Activated T-helper 1 cell treated with Interleukin-2 at 50 U/mL for 16 hours (primary cell): Measurements from ENCODE around the gene PLXNA3.
"Not testable (repeated sequence)": the region's sequence is repeated elsewhere in the genome, so short reads cannot be mapped to it uniquely, and the experiment has no call there.

Experiments used
- DNase-seq: peaks from one replicate; pipeline ENCODE4 v3.0.0-alpha.2; 2020; ENCODE audit warnings: low read depth

PLXNA3 gene

GRCh38 chrX:154478728-154479622, 20.9 kb downstream of the PLXNA3 start, which contains the start of gene LAGE3:
LAGE3 (minus strand) TSS chrX:154479281; CDS start chrX:154478915, 366 bp downstream.
- peak; percentile 89 for DNase-seq

DNA sequence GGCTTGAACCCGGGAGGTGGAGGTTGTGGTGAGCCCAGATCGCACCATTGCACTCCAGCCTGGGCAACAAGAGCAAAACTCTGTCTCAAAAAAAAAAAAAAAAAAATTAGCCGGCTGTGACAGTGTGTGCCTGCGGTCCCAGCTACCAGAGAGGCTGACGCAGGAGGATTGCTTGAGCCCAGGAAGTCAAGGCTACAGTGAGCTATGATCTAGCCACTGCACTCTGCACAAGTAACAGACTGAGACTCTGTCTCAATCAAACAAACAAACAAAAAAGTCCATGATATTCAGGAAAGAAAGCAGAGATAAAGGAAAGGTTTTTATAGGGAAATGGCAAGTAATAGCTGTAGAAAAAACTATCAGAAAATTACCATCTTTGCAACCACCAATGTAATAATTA, 23.1 kb downstream of the PLXNA3 start:
- DNase-seq, result no peak

DNA sequence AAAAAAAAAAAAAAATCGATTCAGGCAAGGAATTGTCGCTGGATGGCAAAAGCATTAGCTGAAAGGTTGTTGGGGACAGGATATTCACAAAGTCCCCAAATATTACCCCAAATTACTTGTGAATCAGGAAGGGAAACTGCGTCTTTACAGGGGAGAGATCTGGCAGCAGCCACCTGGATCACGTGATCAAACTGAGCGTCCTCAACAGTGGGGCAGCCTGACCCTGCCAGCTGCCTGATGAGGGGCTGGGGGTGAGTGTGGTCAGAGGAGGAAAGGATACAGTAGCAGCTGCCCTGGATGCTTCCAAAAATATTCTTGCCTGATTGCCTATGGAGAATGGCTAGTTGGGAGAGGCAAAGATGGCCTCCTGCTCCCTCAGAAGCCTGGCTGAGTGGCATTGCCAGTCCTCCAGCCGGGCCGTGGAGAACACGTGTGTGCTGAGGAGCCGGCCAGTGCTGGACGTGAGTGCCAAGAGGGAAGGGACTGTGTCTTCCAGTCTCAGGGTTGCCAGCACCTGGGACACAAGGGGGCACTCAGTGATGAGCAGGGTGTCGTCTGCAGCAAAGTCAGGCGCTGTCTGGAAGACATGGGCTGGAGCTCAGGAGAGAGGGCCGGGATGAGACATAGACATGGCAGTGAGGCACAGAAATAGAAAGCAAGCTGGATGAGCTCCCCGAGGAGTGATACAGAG, 24.0 kb downstream of the PLXNA3 start:
- no peak for DNase-seq

DNA sequence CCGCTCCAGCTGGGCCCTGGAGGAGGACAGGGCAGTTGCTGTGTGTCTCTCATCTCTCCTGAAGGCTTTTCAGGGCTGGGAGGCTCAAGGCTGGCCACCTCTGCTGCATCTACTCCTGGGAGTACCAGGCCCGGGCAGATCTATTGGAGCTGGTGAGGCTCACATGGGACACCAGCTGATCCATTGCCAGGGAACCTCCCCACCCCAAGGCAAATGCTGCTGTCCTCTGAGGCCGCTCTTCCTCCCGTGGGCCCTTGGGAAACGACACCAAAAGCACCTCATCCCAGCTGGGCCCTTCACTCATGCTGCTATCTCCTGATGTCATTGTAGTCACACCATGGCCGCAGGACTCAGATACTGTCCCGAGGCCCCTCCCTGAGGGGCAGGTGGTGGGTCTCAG, 24.7 kb downstream of the PLXNA3 start:
- no peak for DNase-seq

DNA sequence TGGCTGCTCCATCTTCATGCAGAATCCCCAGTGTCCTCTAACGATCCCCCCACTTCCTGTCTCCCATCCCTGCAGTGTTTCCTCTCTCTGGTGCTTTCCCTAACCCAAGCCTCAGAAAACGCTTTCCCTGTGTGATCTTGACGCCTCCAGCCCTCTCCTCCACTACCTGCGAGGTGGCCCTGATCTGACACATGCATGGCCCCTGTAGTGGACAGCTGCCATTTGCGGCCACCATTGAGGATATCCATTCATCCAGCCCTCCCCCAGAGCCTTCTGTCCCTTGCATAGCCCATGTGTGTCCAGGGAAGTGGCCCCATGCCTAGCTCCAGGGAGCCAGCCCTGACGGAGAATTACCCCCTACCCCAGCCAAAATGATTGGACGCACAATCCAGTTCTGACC, 25.2 kb downstream of the PLXNA3 start:
- no peak for DNase-seq

DNA sequence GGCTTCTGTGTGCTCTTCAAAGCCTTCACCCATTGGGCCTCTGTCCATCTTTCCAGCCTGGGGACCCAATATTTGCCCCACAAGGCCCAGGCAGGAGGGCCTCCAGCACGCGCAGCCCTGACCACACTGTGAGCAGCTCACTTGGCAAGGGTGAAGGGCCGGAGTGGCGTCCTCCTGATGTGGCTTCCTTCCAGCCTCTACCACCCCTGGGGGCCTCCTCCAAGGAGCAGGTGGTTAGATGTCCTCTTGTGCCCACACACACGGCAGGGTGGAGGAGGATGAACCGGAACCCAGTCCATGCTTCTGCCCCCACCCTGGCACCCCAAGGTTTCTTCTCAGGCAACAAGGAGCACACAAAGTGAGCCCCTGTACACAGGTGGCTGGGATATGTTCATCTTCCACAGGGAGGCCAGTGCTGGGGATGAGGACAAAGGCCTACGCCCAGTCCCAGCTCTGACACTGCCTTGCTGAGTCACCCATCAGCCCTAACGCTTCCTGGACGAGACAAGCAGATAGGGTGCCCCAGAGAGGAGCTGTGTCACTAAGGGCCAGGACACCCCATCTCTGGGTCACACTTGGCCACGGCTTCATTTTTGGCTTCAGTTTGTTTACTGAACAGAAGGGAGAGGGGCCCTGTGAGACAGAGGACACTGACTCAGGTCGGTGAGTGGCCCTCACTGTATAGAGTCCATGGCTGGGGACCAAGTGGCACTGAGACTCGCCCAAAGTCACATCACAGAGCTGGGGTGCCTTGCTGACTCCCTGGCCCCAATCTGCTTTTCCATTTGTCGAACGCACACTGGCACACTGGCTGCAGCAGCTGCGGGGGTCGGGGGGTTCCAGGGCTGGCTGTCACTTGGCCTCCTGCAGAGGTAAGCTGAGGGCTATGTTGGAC, 26.4 kb downstream of the PLXNA3 start:
- DNase-seq, result no peak

- no peak for DNase-seq
These were observed 27.3 kb downstream of the PLXNA3 start for GRCh38 chrX:154485150-154486051.

- peak; percentile 10 for DNase-seq
These were observed 27.9 kb downstream of the PLXNA3 start for GRCh38 chrX:154486052-154486395.

DNA sequence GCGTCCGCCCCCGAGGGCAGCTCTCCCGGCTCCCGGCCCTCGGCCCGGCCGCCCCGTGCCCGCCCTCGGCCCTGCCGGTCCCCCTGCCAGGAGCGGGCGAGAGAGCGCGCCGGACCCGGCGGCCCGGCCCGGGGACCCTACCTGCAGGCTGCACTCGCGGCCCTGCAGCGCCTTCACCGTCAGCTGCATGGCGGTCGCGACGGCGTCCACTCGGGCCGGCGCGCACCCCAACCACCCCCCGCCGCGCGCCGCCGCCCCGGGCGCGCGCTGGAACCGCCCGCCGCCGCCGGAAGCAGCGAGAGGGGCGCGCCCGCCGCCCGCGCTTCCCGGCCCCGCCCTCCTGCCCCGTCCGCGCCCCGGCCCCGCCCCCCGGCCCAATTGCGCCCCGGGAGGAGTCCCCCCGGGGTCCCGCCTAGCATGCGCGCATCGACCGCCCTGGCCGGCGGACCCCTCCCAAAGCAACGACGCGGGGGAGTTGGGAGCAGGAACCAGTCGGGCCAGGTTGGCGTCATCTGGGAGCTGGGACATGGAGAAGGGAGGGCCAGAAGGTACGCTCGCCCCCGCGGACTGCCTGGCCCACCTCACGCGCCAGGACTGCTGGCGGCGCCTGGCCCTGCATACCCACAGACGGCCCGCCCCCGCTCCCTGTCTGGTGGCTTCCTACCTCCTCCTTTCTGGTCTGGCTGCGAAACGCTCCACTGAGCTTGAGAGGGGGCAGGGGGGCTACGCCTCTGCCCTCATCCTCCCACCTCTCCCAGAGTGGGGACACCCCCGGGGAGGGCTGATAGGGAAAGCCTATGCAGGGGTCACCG, 28.5 kb downstream of the PLXNA3 start, which contains the start of gene UBL4A:
UBL4A (minus strand) TSS at position 220 of the 812 bp plus-strand sequence; CDS start at position 189, 31 bp downstream.
- DNase-seq, result peak; percentile 43

- no peak for DNase-seq
These were observed 29.6 kb downstream of the PLXNA3 start for GRCh38 chrX:154487518-154488290.

- no peak for DNase-seq
These were observed 30.4 kb downstream of the PLXNA3 start for GRCh38 chrX:154488336-154489075.

DNA sequence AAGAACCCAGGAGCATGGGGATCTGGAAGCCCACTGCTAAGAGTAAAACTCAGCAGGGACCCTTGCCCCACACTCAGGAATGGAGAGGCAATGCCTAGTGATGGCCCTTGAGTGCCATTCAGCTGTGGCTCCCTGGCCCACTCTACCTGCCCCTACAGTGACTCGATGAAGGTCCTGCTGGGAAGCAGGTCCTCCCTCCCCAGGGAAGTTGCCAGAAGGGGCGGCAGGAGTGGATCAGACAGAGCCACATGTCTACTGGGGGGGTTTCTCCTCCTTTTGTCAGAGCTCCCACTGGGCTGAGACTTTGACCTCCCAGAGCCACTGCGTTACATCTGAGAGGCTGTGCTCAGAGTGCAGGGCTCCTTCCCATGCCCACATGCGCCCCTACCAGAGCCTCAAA, 31.1 kb downstream of the PLXNA3 start:
- no peak for DNase-seq

DNA sequence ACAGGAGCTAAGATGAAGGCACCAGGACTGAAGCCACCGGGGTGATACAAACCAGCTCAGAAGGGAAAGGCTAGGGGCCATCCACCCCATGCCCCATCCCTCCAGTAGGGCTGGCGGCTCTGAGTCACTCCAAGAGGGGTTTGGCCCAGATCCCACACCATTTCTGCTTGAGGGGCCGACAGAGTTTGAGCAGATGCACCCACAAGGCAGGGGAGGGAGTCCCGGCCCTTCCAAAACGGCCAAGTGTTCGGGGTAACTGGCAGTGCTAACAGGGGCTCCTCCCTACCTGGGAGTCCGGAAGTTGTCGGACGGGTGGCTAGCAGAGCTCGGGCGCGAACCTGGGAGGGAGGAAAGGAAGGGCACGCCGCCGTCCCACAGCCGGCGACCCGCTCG, 31.9 kb downstream of the PLXNA3 start:
- no peak for DNase-seq

DNA sequence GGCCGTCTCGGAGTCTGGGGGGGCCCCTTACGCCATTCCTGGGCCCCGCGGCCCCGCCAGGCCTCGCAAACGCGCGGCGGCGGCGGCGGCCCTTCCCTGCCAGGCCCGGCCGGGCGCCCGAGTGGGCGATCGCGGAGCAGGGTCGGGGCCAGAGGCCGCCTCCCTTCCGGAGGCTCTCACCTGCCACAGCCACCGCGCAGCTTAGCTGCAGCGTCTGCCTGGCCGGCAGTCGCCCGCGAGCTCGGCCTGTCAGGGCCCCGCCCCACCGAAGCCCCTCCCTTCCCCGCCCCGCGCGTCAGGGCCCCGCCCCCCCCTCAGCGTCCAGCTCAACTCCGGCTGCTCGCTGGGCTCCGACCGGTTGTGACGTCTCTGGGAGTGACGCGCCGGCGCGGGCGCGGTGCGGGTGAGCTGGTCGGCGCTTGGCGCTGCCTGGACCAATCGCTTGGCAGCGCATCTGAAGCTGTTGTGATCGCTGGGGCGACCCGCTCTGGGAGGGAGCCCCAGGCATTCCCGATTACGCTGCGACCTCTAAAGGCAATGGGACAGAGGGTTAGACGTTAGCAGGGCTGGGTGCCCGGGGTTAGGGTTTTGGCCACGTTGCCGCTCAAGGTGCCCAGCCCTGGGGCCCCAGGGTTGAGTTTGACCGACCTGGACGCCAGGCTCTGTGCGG, 32.5 kb downstream of the PLXNA3 start, which contains the start of gene SLC10A3:
SLC10A3 (minus strand) TSS at position 216 of the 670 bp plus-strand sequence. CDS start 1,689 bp downstream, outside the sequence.
- DNase-seq, result peak; percentile 84

DNA sequence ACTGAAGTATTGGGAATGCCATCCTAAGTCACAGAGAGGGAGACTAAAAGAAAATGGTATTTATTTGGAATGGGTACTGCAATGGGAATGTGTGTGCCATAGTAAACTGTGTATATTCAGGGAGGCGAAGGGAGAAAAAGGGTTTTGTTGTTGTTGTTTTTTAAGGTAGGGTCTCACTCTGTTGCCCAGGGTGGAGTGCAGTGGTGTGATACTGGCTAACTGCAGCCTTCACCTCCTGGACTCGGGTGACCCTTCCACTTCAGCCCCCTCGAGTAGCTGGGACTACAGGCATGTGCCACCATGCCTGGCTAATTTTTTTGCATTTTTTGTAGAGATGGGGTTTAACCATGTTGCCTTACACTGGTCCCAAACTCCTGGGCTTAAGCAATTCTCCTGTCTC, 36.6 kb downstream of the PLXNA3 start:
- no peak for DNase-seq

GRCh38 chrX:154495472-154495922, 37.4 kb downstream of the PLXNA3 start:
- no peak for DNase-seq

DNA sequence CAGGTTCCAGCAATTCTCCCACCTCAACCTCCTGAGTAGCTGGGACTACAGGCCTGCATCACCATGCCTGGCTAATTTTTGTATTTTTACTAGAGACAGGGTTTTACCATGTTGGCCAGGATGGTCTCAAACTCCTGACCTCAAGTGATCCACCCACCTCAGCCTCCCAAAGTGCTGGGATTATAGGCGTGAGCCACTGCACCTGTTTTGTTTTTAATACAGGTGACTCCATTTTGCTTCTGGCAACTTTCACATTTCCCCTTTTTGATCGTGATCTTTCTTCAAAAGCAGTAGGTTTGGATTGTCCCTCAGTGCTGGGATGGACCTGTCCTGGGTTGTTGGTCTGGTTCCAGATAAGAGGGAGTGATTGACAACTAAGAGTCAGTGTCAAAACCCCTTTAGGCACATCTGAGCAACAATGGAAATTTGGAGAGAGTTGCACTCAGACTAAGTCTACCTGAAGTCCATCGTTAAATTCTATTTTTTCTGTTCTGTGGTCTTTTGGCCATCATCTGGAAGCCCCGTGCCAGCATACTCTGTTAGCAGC, 38.6 kb downstream of the PLXNA3 start:
- not testable (repeated sequence) for DNase-seq

DNA sequence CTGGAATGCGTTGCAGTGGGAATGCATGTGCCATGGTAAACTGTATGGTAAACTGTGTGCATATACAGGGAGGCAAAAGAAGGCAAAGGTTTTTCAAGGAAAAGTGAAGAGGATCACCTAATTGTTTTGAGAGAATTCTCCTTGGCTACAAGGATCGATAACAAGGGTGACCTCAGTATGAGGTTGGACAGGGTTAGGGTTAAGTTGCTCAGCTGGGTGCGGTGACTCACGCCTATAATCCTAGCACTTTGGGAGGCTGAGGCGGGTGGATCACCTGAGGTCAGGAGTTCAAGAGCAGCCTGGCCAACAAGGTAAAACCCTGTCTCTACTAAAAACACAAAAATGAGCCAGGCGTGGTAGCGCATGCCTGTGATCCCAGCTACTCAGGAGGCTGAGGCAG, 43.3 kb downstream of the PLXNA3 start:
- not testable (repeated sequence) for DNase-seq
